GM23338 (cell line): ENCODE measurements around the gene TST. TPM values are rescaled to one million over a fixed set of nuclear protein-coding genes. Genes with fewer than 3 reads are reported as not detected.

Source experiments
- ATAC-seq: fragments of 200-7000 bp; cut with Tn5 transposase; 3 replicates; pipeline ENCODE4 v1.9.1; 2020
- DNase-seq: peaks from one replicate; pipeline ENCODE4 v3.0.0-alpha.2; 2015; ENCODE audit warnings: low spot score
- H2AFZ ChIP-seq: fragments of 200-600 bp; sonication (generic); 2 replicates; pipeline ENCODE4 v1.8.0; 2016; ENCODE audit warnings: antibody characterized with exemption, mild to moderate bottlenecking, moderate library complexity
- H3F3A ChIP-seq: fragments of 200-600 bp; sonication (generic); replicated peaks from 2 replicates; pipeline ENCODE4 v1.8.0; 2017; ENCODE audit warnings: antibody characterized with exemption, mixed run types, low read depth
- H3K27ac ChIP-seq: fragments of 200-600 bp; sonication (generic); 2 replicates; pipeline ENCODE4 v1.6.1; 2016; ENCODE audit warnings: low read depth
- H3K27me3 ChIP-seq: fragments of 200-600 bp; sonication (generic); 2 replicates; pipeline ENCODE4 v1.8.0; 2016; ENCODE audit warnings: mild to moderate bottlenecking, mixed run types, moderate library complexity; ENCODE audit not compliant: insufficient read depth
- H3K36me3 ChIP-seq: fragments of 200-600 bp; sonication (generic); 2 replicates; pipeline ENCODE4 v1.8.0; 2016; ENCODE audit warnings: mild to moderate bottlenecking; ENCODE audit not compliant: insufficient read depth
- H3K4me1 ChIP-seq: fragments of 200-600 bp; sonication (generic); 2 replicates; pipeline ENCODE4 v1.8.0; 2016; ENCODE audit warnings: mild to moderate bottlenecking, moderate library complexity; ENCODE audit not compliant: insufficient read depth
- H3K4me2 ChIP-seq: fragments of 200-600 bp; sonication (generic); 2 replicates; pipeline ENCODE4 v1.7.1; 2017; ENCODE audit warnings: mixed run types
- H3K4me3 ChIP-seq: fragments of 200-600 bp; sonication (generic); 2 replicates; pipeline ENCODE4 v1.6.1; 2016; ENCODE audit warnings: mixed run types
- H3K79me2 ChIP-seq: fragments of 200-600 bp; sonication (generic); replicated peaks from 2 replicates; pipeline ENCODE4 v1.8.0; 2017; ENCODE audit warnings: mild to moderate bottlenecking; ENCODE audit not compliant: insufficient read depth
- H3K9me2 ChIP-seq: fragments of 200-600 bp; sonication (generic); 2 replicates; pipeline ENCODE4 v1.8.0; 2017; ENCODE audit not compliant: insufficient read depth
- H4K20me1 ChIP-seq: fragments of 200-600 bp; sonication (generic); replicated peaks from 2 replicates; pipeline ENCODE4 v1.8.0; 2017; ENCODE audit warnings: mild to moderate bottlenecking; ENCODE audit not compliant: insufficient read depth
- H3K27ac Mint-ChIP-seq: 2 replicates; pipeline ENCODE4 v1.8.0; 2020; ENCODE audit warnings: inconsistent platforms, mild to moderate bottlenecking, moderate library complexity, mixed read lengths
- H3K27me3 Mint-ChIP-seq: 3 replicates; pipeline ENCODE4 v1.8.0; 2022; ENCODE audit warnings: low read depth, mild to moderate bottlenecking, moderate library complexity, mixed read lengths, inconsistent platforms; ENCODE audit not compliant: insufficient read depth, poor library complexity
- H3K36me3 Mint-ChIP-seq: 3 replicates; pipeline ENCODE4 v1.8.0; 2021; ENCODE audit warnings: low read depth, mild to moderate bottlenecking, inconsistent platforms, moderate library complexity, mixed read lengths
- H3K4me1 Mint-ChIP-seq: 3 replicates; pipeline ENCODE4 v1.8.0; 2020; ENCODE audit warnings: mild to moderate bottlenecking, inconsistent platforms, mixed read lengths
- H3K4me3 Mint-ChIP-seq: 3 replicates; pipeline ENCODE4 v1.8.0; 2021; ENCODE audit warnings: moderate library complexity, mild to moderate bottlenecking, inconsistent platforms, mixed read lengths
- H3K9me3 Mint-ChIP-seq: 3 replicates; pipeline ENCODE4 v1.8.0; 2020; ENCODE audit warnings: moderate library complexity, mild to moderate bottlenecking, inconsistent platforms, mixed read lengths
- EZH2 ChIP-seq: fragments of 200-600 bp; sonication (generic); IDR thresholded peaks from one replicate; pipeline ENCODE4 v1.8.0; 2017; ENCODE audit warnings: antibody characterized with exemption, mild to moderate bottlenecking, low read depth; ENCODE audit not compliant: unreplicated experiment
- EZH2phosphoT487 ChIP-seq: fragments of 200-600 bp; sonication (generic); IDR thresholded peaks from one replicate; pipeline ENCODE4 v1.8.1; 2018; ENCODE audit warnings: antibody characterized with exemption; ENCODE audit not compliant: unreplicated experiment
- JUNB ChIP-seq: IDR thresholded peaks from one replicate; pipeline ENCODE4 v1.6.1; 2016; ENCODE audit warnings: antibody characterized with exemption; ENCODE audit not compliant: unreplicated experiment
- NANOG ChIP-seq: IDR thresholded peaks from 2 replicates; pipeline ENCODE4 v1.6.1; 2016; ENCODE audit warnings: antibody characterized with exemption, borderline replicate concordance
- POLR2AphosphoS5 ChIP-seq: IDR thresholded peaks from 2 replicates; pipeline ENCODE4 v1.6.1; 2016; ENCODE audit warnings: antibody characterized with exemption, low read depth
- STAT1 ChIP-seq: IDR thresholded peaks from one replicate; pipeline ENCODE4 v1.6.1; 2016; ENCODE audit warnings: antibody characterized with exemption; ENCODE audit not compliant: unreplicated experiment
- ZNF114 ChIP-seq: fragments of 250-450 bp; sonication (Bioruptor Pico); IDR thresholded peaks from 2 replicates; pipeline ENCODE4 v1.5.0; 2020; ENCODE audit warnings: mild to moderate bottlenecking, moderate library complexity
- ZNF331 ChIP-seq: fragments of 250-450 bp; sonication (Bioruptor Pico); IDR thresholded peaks from 2 replicates; pipeline ENCODE4 v1.5.0; 2020; ENCODE audit warnings: low read depth, mild to moderate bottlenecking, moderate library complexity
- polyA plus RNA-seq: library from polyadenylated mRNA; unstranded; fragments of >200 nt; fragmentation: Nextera tagmentation; extraction: Ambion mirVana; gene quantifications from 2 replicates; pipeline ENCODE4 v1.2.1, GENCODE V29; 2016
- total RNA-seq: library from RNA; depleted of rRNA; stranded (reverse); fragments of >200 nt; shearing (Covaris generic); gene quantifications from 2 replicates; pipeline ENCODE4 v1.2.3, GENCODE V29; 2014
- TF ChIP-seq, protein P1 (sequence below): fragments of 250-450 bp; sonication (Bioruptor Pico); IDR thresholded peaks from 2 replicates; pipeline ENCODE4 v1.5.0; 2020; ENCODE audit warnings: mild to moderate bottlenecking, moderate library complexity
- TF ChIP-seq, protein P2 (sequence below), 2 experiments: fragments of 200-600 bp in 1 of 2; sonication (generic) in 1 of 2; conservative IDR thresholded peaks; 2 replicates each; pipeline versions ENCODE4 v1.5.1 to v1.6.1; 2016 to 2017; ENCODE audit warnings: antibody characterized with exemption in 2 of 2, low read depth in 2 of 2, mild to moderate bottlenecking in 2 of 2, moderate library complexity in 1 of 2

TST gene
- total and polyA plus RNA-seq, 2 experiments from 2014 or later, result 14.6 to 32.7 TPM

- TF ChIP-seq, protein P1, sequence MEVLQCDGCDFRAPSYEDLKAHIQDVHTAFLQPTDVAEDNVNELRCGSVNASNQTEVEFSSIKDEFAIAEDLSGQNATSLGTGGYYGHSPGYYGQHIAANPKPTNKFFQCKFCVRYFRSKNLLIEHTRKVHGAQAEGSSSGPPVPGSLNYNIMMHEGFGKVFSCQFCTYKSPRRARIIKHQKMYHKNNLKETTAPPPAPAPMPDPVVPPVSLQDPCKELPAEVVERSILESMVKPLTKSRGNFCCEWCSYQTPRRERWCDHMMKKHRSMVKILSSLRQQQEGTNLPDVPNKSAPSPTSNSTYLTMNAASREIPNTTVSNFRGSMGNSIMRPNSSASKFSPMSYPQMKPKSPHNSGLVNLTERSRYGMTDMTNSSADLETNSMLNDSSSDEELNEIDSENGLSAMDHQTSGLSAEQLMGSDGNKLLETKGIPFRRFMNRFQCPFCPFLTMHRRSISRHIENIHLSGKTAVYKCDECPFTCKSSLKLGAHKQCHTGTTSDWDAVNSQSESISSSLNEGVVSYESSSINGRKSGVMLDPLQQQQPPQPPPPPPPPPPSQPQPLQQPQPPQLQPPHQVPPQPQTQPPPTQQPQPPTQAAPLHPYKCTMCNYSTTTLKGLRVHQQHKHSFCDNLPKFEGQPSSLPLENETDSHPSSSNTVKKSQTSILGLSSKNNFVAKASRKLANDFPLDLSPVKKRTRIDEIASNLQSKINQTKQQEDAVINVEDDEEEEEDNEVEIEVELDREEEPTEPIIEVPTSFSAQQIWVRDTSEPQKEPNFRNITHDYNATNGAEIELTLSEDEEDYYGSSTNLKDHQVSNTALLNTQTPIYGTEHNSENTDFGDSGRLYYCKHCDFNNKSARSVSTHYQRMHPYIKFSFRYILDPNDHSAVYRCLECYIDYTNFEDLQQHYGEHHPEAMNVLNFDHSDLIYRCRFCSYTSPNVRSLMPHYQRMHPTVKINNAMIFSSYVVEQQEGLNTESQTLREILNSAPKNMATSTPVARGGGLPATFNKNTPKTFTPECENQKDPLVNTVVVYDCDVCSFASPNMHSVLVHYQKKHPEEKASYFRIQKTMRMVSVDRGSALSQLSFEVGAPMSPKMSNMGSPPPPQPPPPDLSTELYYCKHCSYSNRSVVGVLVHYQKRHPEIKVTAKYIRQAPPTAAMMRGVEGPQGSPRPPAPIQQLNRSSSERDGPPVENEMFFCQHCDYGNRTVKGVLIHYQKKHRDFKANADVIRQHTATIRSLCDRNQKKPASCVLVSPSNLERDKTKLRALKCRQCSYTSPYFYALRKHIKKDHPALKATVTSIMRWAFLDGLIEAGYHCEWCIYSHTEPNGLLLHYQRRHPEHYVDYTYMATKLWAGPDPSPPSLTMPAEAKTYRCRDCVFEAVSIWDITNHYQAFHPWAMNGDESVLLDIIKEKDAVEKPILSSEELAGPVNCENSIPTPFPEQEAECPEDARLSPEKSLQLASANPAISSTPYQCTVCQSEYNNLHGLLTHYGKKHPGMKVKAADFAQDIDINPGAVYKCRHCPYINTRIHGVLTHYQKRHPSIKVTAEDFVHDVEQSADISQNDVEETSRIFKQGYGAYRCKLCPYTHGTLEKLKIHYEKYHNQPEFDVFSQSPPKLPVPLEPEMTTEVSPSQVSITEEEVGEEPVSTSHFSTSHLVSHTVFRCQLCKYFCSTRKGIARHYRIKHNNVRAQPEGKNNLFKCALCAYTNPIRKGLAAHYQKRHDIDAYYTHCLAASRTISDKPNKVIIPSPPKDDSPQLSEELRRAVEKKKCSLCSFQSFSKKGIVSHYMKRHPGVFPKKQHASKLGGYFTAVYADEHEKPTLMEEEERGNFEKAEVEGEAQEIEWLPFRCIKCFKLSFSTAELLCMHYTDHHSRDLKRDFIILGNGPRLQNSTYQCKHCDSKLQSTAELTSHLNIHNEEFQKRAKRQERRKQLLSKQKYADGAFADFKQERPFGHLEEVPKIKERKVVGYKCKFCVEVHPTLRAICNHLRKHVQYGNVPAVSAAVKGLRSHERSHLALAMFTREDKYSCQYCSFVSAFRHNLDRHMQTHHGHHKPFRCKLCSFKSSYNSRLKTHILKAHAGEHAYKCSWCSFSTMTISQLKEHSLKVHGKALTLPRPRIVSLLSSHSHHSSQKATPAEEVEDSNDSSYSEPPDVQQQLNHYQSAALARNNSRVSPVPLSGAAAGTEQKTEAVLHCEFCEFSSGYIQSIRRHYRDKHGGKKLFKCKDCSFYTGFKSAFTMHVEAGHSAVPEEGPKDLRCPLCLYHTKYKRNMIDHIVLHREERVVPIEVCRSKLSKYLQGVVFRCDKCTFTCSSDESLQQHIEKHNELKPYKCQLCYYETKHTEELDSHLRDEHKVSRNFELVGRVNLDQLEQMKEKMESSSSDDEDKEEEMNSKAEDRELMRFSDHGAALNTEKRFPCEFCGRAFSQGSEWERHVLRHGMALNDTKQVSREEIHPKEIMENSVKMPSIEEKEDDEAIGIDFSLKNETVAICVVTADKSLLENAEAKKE, result no peak
- no peak for TF ChIP-seq POLR2AphosphoS5
- no peak for TF ChIP-seq EZH2
- TF ChIP-seq JUNB, result no peak
- no peak for TF ChIP-seq STAT1
- TF ChIP-seq NANOG, result no peak
Observed at GRCh38 chr22:37062376-37062675, 43.1 kb upstream of the TST start (continued).

DNA sequence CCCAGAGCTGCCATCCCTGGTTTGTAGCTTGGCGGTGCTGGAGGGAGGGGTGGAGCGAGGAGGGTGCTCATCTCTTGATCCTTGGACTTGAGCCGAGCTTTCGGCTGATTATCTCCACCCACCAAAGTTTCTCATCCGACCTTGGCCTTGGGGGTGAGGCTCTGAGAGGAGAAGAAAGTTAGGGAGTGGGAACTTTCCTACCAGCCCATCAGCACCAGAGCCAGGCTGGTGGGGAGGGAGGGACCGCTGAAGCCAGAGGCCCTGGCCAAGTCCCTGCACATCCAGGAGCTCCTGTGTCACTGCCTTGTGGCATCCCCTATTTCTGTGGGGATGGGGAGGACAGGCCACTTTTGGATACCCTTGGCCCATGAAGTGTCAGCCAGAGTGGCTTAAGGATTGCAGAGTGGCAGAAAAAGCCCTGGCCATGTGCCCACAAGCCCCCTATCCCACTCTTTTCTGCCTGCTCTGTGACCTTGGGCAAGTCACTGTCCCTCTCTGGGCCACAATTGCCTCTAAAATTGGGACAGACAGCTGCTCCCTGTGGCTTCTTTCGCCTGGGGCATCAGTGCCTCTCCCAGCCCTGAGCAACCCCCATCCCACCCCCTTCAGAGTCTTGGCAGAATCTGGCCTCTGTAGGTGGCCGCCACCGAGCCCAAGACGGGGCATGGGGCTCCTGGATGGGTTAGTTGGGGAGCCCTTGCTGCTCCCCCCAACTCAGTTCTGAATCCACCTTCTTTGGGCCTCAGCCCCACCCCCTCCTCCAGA is 42.5 kb upstream of the TST start:
- no peaks in the 10 kb centered on the region for H3K9me3 Mint-ChIP-seq
- no peaks in the 10 kb centered on the region for H3F3A ChIP-seq
- no peak overlapping the region for H3K27ac Mint-ChIP-seq
- H2AFZ ChIP-seq, result no peak overlapping the region
- no peak overlapping the region for H3K27ac ChIP-seq
- no peaks in the 10 kb centered on the region for H3K79me2 ChIP-seq
- DNase-seq (no peak), ATAC-seq (no peak)
- H3K4me1 ChIP-seq, result peaks cover 17% of the 10 kb centered on the region; the same call in 1 of the 2 replicates
- peaks cover 4% of the 10 kb centered on the region; the same call in 1 of the 2 replicates for H3K27me3 ChIP-seq
- H3K4me2 ChIP-seq, result no peak overlapping the region
- H3K4me1 Mint-ChIP-seq, result peaks cover 31% of the 10 kb centered on the region
- H3K27me3 Mint-ChIP-seq, result peaks cover 10% of the 10 kb centered on the region
- no peak overlapping the region for H3K4me3 Mint-ChIP-seq
- H3K9me2 ChIP-seq, result no peaks in the 10 kb centered on the region
- H4K20me1 ChIP-seq, result 0 out of 2 replicates have a peak, but pooled peaks cover 4% of the 10 kb centered on the region
- no peak overlapping the region for H3K4me3 ChIP-seq
- no peaks in the 10 kb centered on the region; the same call in 1 of the 2 replicates for H3K36me3 ChIP-seq
- H3K36me3 Mint-ChIP-seq, result peaks cover 11% of the 10 kb centered on the region
- TF ChIP-seq EZH2 (no peak), ZNF331 (no peak), ZNF114 (CRISPR knock-in tag) (no peak), EZH2phosphoT487 (no peak)
- TF ChIP-seq, protein P2, sequence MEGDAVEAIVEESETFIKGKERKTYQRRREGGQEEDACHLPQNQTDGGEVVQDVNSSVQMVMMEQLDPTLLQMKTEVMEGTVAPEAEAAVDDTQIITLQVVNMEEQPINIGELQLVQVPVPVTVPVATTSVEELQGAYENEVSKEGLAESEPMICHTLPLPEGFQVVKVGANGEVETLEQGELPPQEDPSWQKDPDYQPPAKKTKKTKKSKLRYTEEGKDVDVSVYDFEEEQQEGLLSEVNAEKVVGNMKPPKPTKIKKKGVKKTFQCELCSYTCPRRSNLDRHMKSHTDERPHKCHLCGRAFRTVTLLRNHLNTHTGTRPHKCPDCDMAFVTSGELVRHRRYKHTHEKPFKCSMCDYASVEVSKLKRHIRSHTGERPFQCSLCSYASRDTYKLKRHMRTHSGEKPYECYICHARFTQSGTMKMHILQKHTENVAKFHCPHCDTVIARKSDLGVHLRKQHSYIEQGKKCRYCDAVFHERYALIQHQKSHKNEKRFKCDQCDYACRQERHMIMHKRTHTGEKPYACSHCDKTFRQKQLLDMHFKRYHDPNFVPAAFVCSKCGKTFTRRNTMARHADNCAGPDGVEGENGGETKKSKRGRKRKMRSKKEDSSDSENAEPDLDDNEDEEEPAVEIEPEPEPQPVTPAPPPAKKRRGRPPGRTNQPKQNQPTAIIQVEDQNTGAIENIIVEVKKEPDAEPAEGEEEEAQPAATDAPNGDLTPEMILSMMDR (conservative IDR thresholded peaks at IDR 0.05; ENCODE audit: low read depth in 2 of 2), result no peak
